ENCODE measurements around the gene ANKRD9.

GRCh38 chr14:102454711-102455110 is 54.9 kb downstream of the ANKRD9 start:
- TF ChIP-seq POLR2AphosphoS5 (IDR thresholded peaks at IDR 0.05) (no peak), CTCF (IDR thresholded peaks at IDR 0.05 in 8 of 11, conservative IDR thresholded peaks at IDR 0.05 in 3 of 11) (no peak)

Data from spleen (tissue), 7 donors.